PFSK-1 (cell line): Measurements from ENCODE around the gene TNFSF12.

Experiments
- POLR2AphosphoS5 ChIP-seq: IDR thresholded peaks from 2 replicates; pipeline ENCODE4 v1.6.1; 2012; ENCODE audit warnings: low read depth, mild to moderate bottlenecking, control low read depth, low read length, moderate library complexity
- REST ChIP-seq, 2 experiments: IDR thresholded peaks; 2 replicates each; pipeline versions ENCODE4 v1.6.1 to v1.8.0; 2011 to 2012; ENCODE audit warnings: low read depth in 2 of 2, low read length in 2 of 2, control low read depth in 1 of 2, inconsistent platforms in 1 of 2, mild to moderate bottlenecking in 1 of 2, moderate library complexity in 1 of 2; ENCODE audit not compliant: insufficient read depth in 1 of 2

- TF ChIP-seq POLR2AphosphoS5 (no peak), REST (IDR thresholded peaks at IDR 0.05; ENCODE audit: insufficient read depth in 1 of 2, low read depth in 2 of 2, low read length in 2 of 2) (no peak)
Measured at GRCh38 chr17:7557147-7557764, 8.4 kb downstream of the TNFSF12 start.
